GM21447 (cell line): ENCODE results near the gene CAMTA1.

Source experiments
- ATAC-seq: cut with Tn5 transposase; IDR thresholded peaks from one replicate; pipeline ENCODE4 v1.9.1; 2021; ENCODE audit not compliant: unreplicated experiment

CAMTA1 gene

GRCh38 chr1:7652061-7652460 is 866.8 kb downstream of the CAMTA1 start:
- ATAC-seq, result no peak

- no peak for ATAC-seq
Measured at GRCh38 chr1:7652515-7653098, 867.4 kb downstream of the CAMTA1 start.

GRCh38 chr1:7654725-7655124 is 869.5 kb downstream of the CAMTA1 start:
- ATAC-seq, result no peak

GRCh38 chr1:7655354-7655753 is 870.1 kb downstream of the CAMTA1 start:
- no peak for ATAC-seq

- no peak for ATAC-seq
Measured at GRCh38 chr1:7656557-7657215, 871.4 kb downstream of the CAMTA1 start.

- no peak for ATAC-seq
Measured at GRCh38 chr1:7657287-7658016, 872.2 kb downstream of the CAMTA1 start.

GRCh38 chr1:7658099-7658498 is 872.8 kb downstream of the CAMTA1 start:
- no peak for ATAC-seq

- ATAC-seq, result no peak
Measured at GRCh38 chr1:7659514-7659913, 874.3 kb downstream of the CAMTA1 start.

GRCh38 chr1:7663451-7664146 is 878.3 kb downstream of the CAMTA1 start:
- ATAC-seq, result no peak

GRCh38 chr1:7664147-7664892 is 879.1 kb downstream of the CAMTA1 start:
- ATAC-seq, result no peak

GRCh38 chr1:7664893-7665250 is 879.6 kb downstream of the CAMTA1 start:
- ATAC-seq, result no peak

GRCh38 chr1:7666249-7666648 is 881.0 kb downstream of the CAMTA1 start:
- ATAC-seq, result no peak

- no peak for ATAC-seq
Measured at GRCh38 chr1:7667159-7667558, 881.9 kb downstream of the CAMTA1 start.

GRCh38 chr1:7667625-7668218 is 882.5 kb downstream of the CAMTA1 start:
- ATAC-seq, result no peak

- no peak for ATAC-seq
Measured at GRCh38 chr1:7669559-7670311, 884.5 kb downstream of the CAMTA1 start.

GRCh38 chr1:7670334-7671145 is 885.3 kb downstream of the CAMTA1 start:
- ATAC-seq, result no peak

GRCh38 chr1:7671146-7671465 is 885.9 kb downstream of the CAMTA1 start:
- ATAC-seq, result no peak

GRCh38 chr1:7671676-7672075 is 886.4 kb downstream of the CAMTA1 start:
- no peak for ATAC-seq

- ATAC-seq, result no peak
Measured at GRCh38 chr1:7672864-7673263, 887.6 kb downstream of the CAMTA1 start.
